Lung (tissue), 12 donors: ENCODE results near the gene PHRF1. TPM values are rescaled to one million over a fixed set of nuclear protein-coding genes. Genes with fewer than 3 reads are reported as not detected.

Source experiments
- ATAC-seq: fragments of 200-7000 bp; cut with Tn5 transposase; one replicate; pipeline ENCODE4 v1.9.1; 2020; ENCODE audit warnings: moderate number of reproducible peaks; ENCODE audit not compliant: insufficient read depth, low FRiP score
- DNase-seq, 3 donors: peaks; one replicate each; pipeline ENCODE4 v3.0.0-alpha.2; 2013 to 2017
- H3K27ac ChIP-seq, 2 donors: one replicate each; pipeline ENCODE4 v1.5.1; 2013; ENCODE audit warnings: mild to moderate bottlenecking in 2 of 2, moderate library complexity in 2 of 2, control low read depth in 1 of 2, inconsistent platforms in 1 of 2, low read depth in 1 of 2, low read length in 1 of 2
- H3K27me3 ChIP-seq, 3 donors: one replicate each; pipeline ENCODE4 v1.5.1; 2013; ENCODE audit warnings: low read length in 2 of 3; ENCODE audit not compliant: control insufficient read depth in 3 of 3, insufficient read depth in 3 of 3
- H3K36me3 ChIP-seq, 4 donors: one replicate each; pipeline ENCODE4 v1.5.1; 2013; ENCODE audit warnings: low read length in 4 of 4, mild to moderate bottlenecking in 1 of 4, moderate library complexity in 1 of 4; ENCODE audit not compliant: control insufficient read depth in 4 of 4, insufficient read depth in 4 of 4
- H3K4me1 ChIP-seq, 5 donors: one replicate each; pipeline ENCODE4 v1.5.1; 2013; ENCODE audit warnings: low read length in 5 of 5, mild to moderate bottlenecking in 2 of 5, moderate library complexity in 1 of 5; ENCODE audit not compliant: control insufficient read depth in 5 of 5, insufficient read depth in 5 of 5
- H3K4me3 ChIP-seq: one replicate; pipeline ENCODE4 v1.5.1; 2013; ENCODE audit warnings: mild to moderate bottlenecking, control low read depth, moderate library complexity
- H3K9ac ChIP-seq, 2 donors: one replicate each; pipeline ENCODE4 v1.5.1; 2013; ENCODE audit warnings: low read length in 2 of 2, control low read depth in 1 of 2; ENCODE audit not compliant: insufficient read depth in 1 of 2
- H3K9me3 ChIP-seq, 4 donors: one replicate each; pipeline ENCODE4 v1.5.1; 2013; ENCODE audit warnings: low read length in 3 of 4, mild to moderate bottlenecking in 1 of 4, moderate library complexity in 1 of 4; ENCODE audit not compliant: control insufficient read depth in 4 of 4, insufficient read depth in 3 of 4
- CTCF ChIP-seq: IDR thresholded peaks from 2 replicates; pipeline ENCODE4 v1.5.1; 2012; ENCODE audit warnings: mild to moderate bottlenecking; ENCODE audit errors: control extremely low read depth, extremely low read depth
- WGBS, 2 donors: extraction: QIAGEN DNeasy Blood & Tissue Kit; methylation state at CpG; one replicate each; pipeline ENCODE4 v1.1.7; 2013; 5-methylcytosine and 5-hydroxymethylcytosine counted together
- polyA plus RNA-seq, 2 donors: library from polyadenylated mRNA; stranded (reverse); fragments of 200-250 nt; gene quantifications; one replicate each; pipeline ENCODE4 v1.2.1, GENCODE V29; 2013
- total RNA-seq, 2 donors: library from RNA; depleted of rRNA in 1 of 2; stranded (reverse); fragments of >200 nt in 1 of 2; gene quantifications; one replicate each; pipeline ENCODE4 v1.2.1, GENCODE V29; 2014 to 2021
- donor health status: control.
- donor health status: control.
- donor health status: Bipolar disorder and iron deficiency.
- donor health status: healthy.
- donor health status: DM: yes; HTN: yes; CAD: no.

The PHRF1 gene
- total and polyA plus RNA-seq, 4 donors: 16.3 to 39.3 (median 23.5) TPM

- Histone ChIP-seq H3K9ac (peak within 1 kb of the TSS; percentile 72 to 77), H3K4me1 (peaks cover 0 to 14% (median 9%) of the 10 kb centered on the region in 5 donors), H3K27me3 (no peaks in the 10 kb centered on the region), H3K36me3 (peaks cover 8 to 41% (median 12%) of the 10 kb centered on the region in 4 donors), H3K9me3 (no peaks in the 10 kb centered on the region), H3K4me3 (peak within 1 kb of the TSS; percentile 73), H3K27ac (peak within 1 kb of the TSS; percentile 88 to 98)
- DNase-seq (peak; percentile 94 to 95 (median 95)), ATAC-seq (peak; percentile 92)
- WGBS, 2 donors: 3 to 4% methylated on average over 62 to 66 of the region's 66 CpGs
- TF ChIP-seq CTCF: no peak
Observed at GRCh38 chr11:615504-616319, 39.4 kb downstream of the PHRF1 start, which contains the start of gene IRF7. TSS of gene IRF7 (minus strand) at chr11:615950. CDS start at chr11:615364, 586 bp downstream.

- Histone ChIP-seq H3K9me3 (no peaks in the 10 kb centered on the region), H3K27me3 (no peaks in the 10 kb centered on the region), H3K4me3 (no peak overlapping the region), H3K36me3 (peaks cover 0 to 32% (median 5%) of the 10 kb centered on the region in 4 donors), H3K9ac (no peak overlapping the region), H3K4me1 (peaks cover 0 to 14% (median 9%) of the 10 kb centered on the region in 5 donors), H3K27ac (peak overlapping the region in 1 of 2 donors; percentile 98)
- 66 to 79% methylated on average over 35 to 39 of the region's 39 CpGs for WGBS, 2 donors
- ATAC-seq (no peak), DNase-seq (no peak)
- no peak for TF ChIP-seq CTCF
Observed at GRCh38 chr11:616320-617198, 40.3 kb downstream of the PHRF1 start.

GRCh38 chr11:617199-617911, 41.1 kb downstream of the PHRF1 start:
- Histone ChIP-seq H3K9me3 (no peaks in the 10 kb centered on the region), H3K27me3 (no peaks in the 10 kb centered on the region), H3K9ac (no peak overlapping the region), H3K4me1 (peaks cover 0 to 14% (median 9%) of the 10 kb centered on the region in 5 donors), H3K27ac (no peak overlapping the region), H3K4me3 (no peak overlapping the region), H3K36me3 (peaks cover 0 to 27% (median 2%) of the 10 kb centered on the region in 4 donors)
- WGBS, 2 donors: 89 to 91% methylated on average over 56 to 57 of the region's 57 CpGs
- TF ChIP-seq CTCF: no peak
- DNase-seq: no peak
- no peak for ATAC-seq
